GM23338 (cell line): ENCODE results near the gene HECTD2. TPM values are rescaled to one million over a fixed set of nuclear protein-coding genes. Genes with fewer than 3 reads are reported as not detected.
"Not testable (repeated sequence)": the region's sequence is repeated elsewhere in the genome, so short reads cannot be mapped to it uniquely, and the experiment has no call there.

Experiments
- ATAC-seq: fragments of 200-7000 bp; cut with Tn5 transposase; 3 replicates; pipeline ENCODE4 v1.9.1; 2020
- DNase-seq: peaks from one replicate; pipeline ENCODE4 v3.0.0-alpha.2; 2015; ENCODE audit warnings: low spot score
- H2AFZ ChIP-seq: fragments of 200-600 bp; sonication (generic); 2 replicates; pipeline ENCODE4 v1.8.0; 2016; ENCODE audit warnings: antibody characterized with exemption, mild to moderate bottlenecking, moderate library complexity
- H3F3A ChIP-seq: fragments of 200-600 bp; sonication (generic); replicated peaks from 2 replicates; pipeline ENCODE4 v1.8.0; 2017; ENCODE audit warnings: antibody characterized with exemption, mixed run types, low read depth
- H3K27ac ChIP-seq: fragments of 200-600 bp; sonication (generic); 2 replicates; pipeline ENCODE4 v1.6.1; 2016; ENCODE audit warnings: low read depth
- H3K27me3 ChIP-seq: fragments of 200-600 bp; sonication (generic); 2 replicates; pipeline ENCODE4 v1.8.0; 2016; ENCODE audit warnings: mild to moderate bottlenecking, mixed run types, moderate library complexity; ENCODE audit not compliant: insufficient read depth
- H3K36me3 ChIP-seq: fragments of 200-600 bp; sonication (generic); 2 replicates; pipeline ENCODE4 v1.8.0; 2016; ENCODE audit warnings: mild to moderate bottlenecking; ENCODE audit not compliant: insufficient read depth
- H3K4me1 ChIP-seq: fragments of 200-600 bp; sonication (generic); 2 replicates; pipeline ENCODE4 v1.8.0; 2016; ENCODE audit warnings: mild to moderate bottlenecking, moderate library complexity; ENCODE audit not compliant: insufficient read depth
- H3K4me2 ChIP-seq: fragments of 200-600 bp; sonication (generic); 2 replicates; pipeline ENCODE4 v1.7.1; 2017; ENCODE audit warnings: mixed run types
- H3K4me3 ChIP-seq: fragments of 200-600 bp; sonication (generic); 2 replicates; pipeline ENCODE4 v1.6.1; 2016; ENCODE audit warnings: mixed run types
- H3K79me2 ChIP-seq: fragments of 200-600 bp; sonication (generic); replicated peaks from 2 replicates; pipeline ENCODE4 v1.8.0; 2017; ENCODE audit warnings: mild to moderate bottlenecking; ENCODE audit not compliant: insufficient read depth
- H3K9me2 ChIP-seq: fragments of 200-600 bp; sonication (generic); 2 replicates; pipeline ENCODE4 v1.8.0; 2017; ENCODE audit not compliant: insufficient read depth
- H4K20me1 ChIP-seq: fragments of 200-600 bp; sonication (generic); replicated peaks from 2 replicates; pipeline ENCODE4 v1.8.0; 2017; ENCODE audit warnings: mild to moderate bottlenecking; ENCODE audit not compliant: insufficient read depth
- H3K27ac Mint-ChIP-seq: 2 replicates; pipeline ENCODE4 v1.8.0; 2020; ENCODE audit warnings: inconsistent platforms, mild to moderate bottlenecking, moderate library complexity, mixed read lengths
- H3K27me3 Mint-ChIP-seq: 3 replicates; pipeline ENCODE4 v1.8.0; 2022; ENCODE audit warnings: low read depth, mild to moderate bottlenecking, moderate library complexity, mixed read lengths, inconsistent platforms; ENCODE audit not compliant: insufficient read depth, poor library complexity
- H3K36me3 Mint-ChIP-seq: 3 replicates; pipeline ENCODE4 v1.8.0; 2021; ENCODE audit warnings: low read depth, mild to moderate bottlenecking, inconsistent platforms, moderate library complexity, mixed read lengths
- H3K4me1 Mint-ChIP-seq: 3 replicates; pipeline ENCODE4 v1.8.0; 2020; ENCODE audit warnings: mild to moderate bottlenecking, inconsistent platforms, mixed read lengths
- H3K4me3 Mint-ChIP-seq: 3 replicates; pipeline ENCODE4 v1.8.0; 2021; ENCODE audit warnings: moderate library complexity, mild to moderate bottlenecking, inconsistent platforms, mixed read lengths
- H3K9me3 Mint-ChIP-seq: 3 replicates; pipeline ENCODE4 v1.8.0; 2020; ENCODE audit warnings: moderate library complexity, mild to moderate bottlenecking, inconsistent platforms, mixed read lengths
- CREB1 ChIP-seq: fragments of 250-450 bp; sonication (Bioruptor Pico); IDR thresholded peaks from 2 replicates; pipeline ENCODE4 v1.5.0; 2020; ENCODE audit warnings: low read depth, mild to moderate bottlenecking, moderate library complexity
- CTCF ChIP-seq, 2 experiments: fragments of 200-600 bp in 1 of 2; sonication (generic) in 1 of 2; conservative IDR thresholded peaks; 2 replicates each; pipeline versions ENCODE4 v1.5.1 to v1.6.1; 2016 to 2017; ENCODE audit warnings: antibody characterized with exemption in 2 of 2, low read depth in 2 of 2, mild to moderate bottlenecking in 2 of 2, moderate library complexity in 1 of 2
- ETS1 ChIP-seq: IDR thresholded peaks from 2 replicates; pipeline ENCODE4 v1.6.1; 2016; ENCODE audit warnings: antibody characterized with exemption
- EZH2 ChIP-seq: fragments of 200-600 bp; sonication (generic); IDR thresholded peaks from one replicate; pipeline ENCODE4 v1.8.0; 2017; ENCODE audit warnings: antibody characterized with exemption, mild to moderate bottlenecking, low read depth; ENCODE audit not compliant: unreplicated experiment
- EZH2phosphoT487 ChIP-seq: fragments of 200-600 bp; sonication (generic); IDR thresholded peaks from one replicate; pipeline ENCODE4 v1.8.1; 2018; ENCODE audit warnings: antibody characterized with exemption; ENCODE audit not compliant: unreplicated experiment
- JUNB ChIP-seq: IDR thresholded peaks from one replicate; pipeline ENCODE4 v1.6.1; 2016; ENCODE audit warnings: antibody characterized with exemption; ENCODE audit not compliant: unreplicated experiment
- NANOG ChIP-seq: IDR thresholded peaks from 2 replicates; pipeline ENCODE4 v1.6.1; 2016; ENCODE audit warnings: antibody characterized with exemption, borderline replicate concordance
- POLR2AphosphoS5 ChIP-seq: IDR thresholded peaks from 2 replicates; pipeline ENCODE4 v1.6.1; 2016; ENCODE audit warnings: antibody characterized with exemption, low read depth
- STAT1 ChIP-seq: IDR thresholded peaks from one replicate; pipeline ENCODE4 v1.6.1; 2016; ENCODE audit warnings: antibody characterized with exemption; ENCODE audit not compliant: unreplicated experiment
- ZNF114 ChIP-seq: fragments of 250-450 bp; sonication (Bioruptor Pico); IDR thresholded peaks from 2 replicates; pipeline ENCODE4 v1.5.0; 2020; ENCODE audit warnings: mild to moderate bottlenecking, moderate library complexity
- ZNF331 ChIP-seq: fragments of 250-450 bp; sonication (Bioruptor Pico); IDR thresholded peaks from 2 replicates; pipeline ENCODE4 v1.5.0; 2020; ENCODE audit warnings: low read depth, mild to moderate bottlenecking, moderate library complexity
- polyA plus RNA-seq: library from polyadenylated mRNA; unstranded; fragments of >200 nt; fragmentation: Nextera tagmentation; extraction: Ambion mirVana; gene quantifications from 2 replicates; pipeline ENCODE4 v1.2.1, GENCODE V29; 2016
- total RNA-seq: library from RNA; depleted of rRNA; stranded (reverse); fragments of >200 nt; shearing (Covaris generic); gene quantifications from 2 replicates; pipeline ENCODE4 v1.2.3, GENCODE V29; 2014
- TF ChIP-seq, protein P1 (sequence below): IDR thresholded peaks from one replicate; pipeline ENCODE4 v1.6.1; 2018; ENCODE audit warnings: antibody characterized with exemption; ENCODE audit not compliant: unreplicated experiment

HECTD2 gene
- total and polyA plus RNA-seq, 2 experiments from 2014 or later, result 8.5 to 14.4 TPM

GRCh38 chr10:91455135-91455534, 45.0 kb downstream of the HECTD2 start:
- not testable (repeated sequence) for H3K27ac Mint-ChIP-seq, H3K27me3 Mint-ChIP-seq, H3K4me2 ChIP-seq, H3K36me3 ChIP-seq, H3K4me1 Mint-ChIP-seq, H3F3A ChIP-seq, H3K27me3 ChIP-seq, H3K4me3 Mint-ChIP-seq, H3K79me2 ChIP-seq, H3K4me3 ChIP-seq, H3K9me2 ChIP-seq, H2AFZ ChIP-seq, H3K27ac ChIP-seq, DNase-seq, H3K4me1 ChIP-seq, ATAC-seq, H4K20me1 ChIP-seq
- Mint-ChIP-seq H3K36me3 (peaks cover 31% of the 10 kb centered on the region), H3K9me3 (peaks cover 20% of the 10 kb centered on the region)

DNA sequence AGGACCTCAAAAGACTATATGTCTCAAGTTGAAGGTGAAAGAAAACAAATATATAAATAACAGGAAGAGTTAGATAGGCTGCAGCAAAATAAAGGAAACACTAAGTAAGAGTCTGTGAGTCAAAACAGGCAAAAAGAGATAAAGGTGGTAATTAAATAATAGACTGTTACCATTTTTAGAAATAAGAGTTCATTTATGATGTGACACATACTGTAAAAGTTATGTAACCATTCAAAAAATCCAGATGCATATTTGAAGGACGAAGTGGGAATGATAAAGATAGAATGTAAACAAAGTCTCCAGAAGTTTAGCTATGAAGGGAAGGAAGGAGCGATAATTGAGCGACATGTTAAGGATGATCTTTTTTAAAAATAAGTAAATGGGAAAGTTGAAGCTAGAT, 50.5 kb downstream of the HECTD2 start:
- Mint-ChIP-seq H3K9me3 (no peaks in the 10 kb centered on the region; the same call in 2 of the 3 replicates), H3K27ac (no peak overlapping the region), H3K4me3 (no peak overlapping the region), H3K36me3 (peaks cover 26% of the 10 kb centered on the region; the same call in 2 of the 3 replicates), H3K27me3 (no peaks in the 10 kb centered on the region), H3K4me1 (no peaks in the 10 kb centered on the region)
- no peak overlapping the region for H2AFZ ChIP-seq
- H4K20me1 ChIP-seq, result no peaks in the 10 kb centered on the region
- no peak overlapping the region for H3K27ac ChIP-seq
- no peaks in the 10 kb centered on the region; the same call in 1 of the 2 replicates for H3K36me3 ChIP-seq
- H3K9me2 ChIP-seq, result no peaks in the 10 kb centered on the region
- H3K79me2 ChIP-seq, result no peaks in the 10 kb centered on the region
- no peak overlapping the region for H3K4me2 ChIP-seq
- no peak overlapping the region for H3K4me3 ChIP-seq
- H3K4me1 ChIP-seq, result no peaks in the 10 kb centered on the region
- no peaks in the 10 kb centered on the region for H3K27me3 ChIP-seq
- DNase-seq, result no peak
- H3F3A ChIP-seq, result no peaks in the 10 kb centered on the region
- ATAC-seq, result no peak
- TF ChIP-seq EZH2phosphoT487 (no peak), EZH2 (no peak), NANOG (no peak), ETS1 (no peak), STAT1 (no peak), ZNF331 (CRISPR knock-in tag) (no peak), CREB1 (CRISPR knock-in tag) (no peak), JUNB (no peak), ZNF114 (CRISPR knock-in tag) (no peak), CTCF (conservative IDR thresholded peaks at IDR 0.05; ENCODE audit: low read depth in 2 of 2) (no peak), POLR2AphosphoS5 (no peak)
- TF ChIP-seq, protein P1, sequence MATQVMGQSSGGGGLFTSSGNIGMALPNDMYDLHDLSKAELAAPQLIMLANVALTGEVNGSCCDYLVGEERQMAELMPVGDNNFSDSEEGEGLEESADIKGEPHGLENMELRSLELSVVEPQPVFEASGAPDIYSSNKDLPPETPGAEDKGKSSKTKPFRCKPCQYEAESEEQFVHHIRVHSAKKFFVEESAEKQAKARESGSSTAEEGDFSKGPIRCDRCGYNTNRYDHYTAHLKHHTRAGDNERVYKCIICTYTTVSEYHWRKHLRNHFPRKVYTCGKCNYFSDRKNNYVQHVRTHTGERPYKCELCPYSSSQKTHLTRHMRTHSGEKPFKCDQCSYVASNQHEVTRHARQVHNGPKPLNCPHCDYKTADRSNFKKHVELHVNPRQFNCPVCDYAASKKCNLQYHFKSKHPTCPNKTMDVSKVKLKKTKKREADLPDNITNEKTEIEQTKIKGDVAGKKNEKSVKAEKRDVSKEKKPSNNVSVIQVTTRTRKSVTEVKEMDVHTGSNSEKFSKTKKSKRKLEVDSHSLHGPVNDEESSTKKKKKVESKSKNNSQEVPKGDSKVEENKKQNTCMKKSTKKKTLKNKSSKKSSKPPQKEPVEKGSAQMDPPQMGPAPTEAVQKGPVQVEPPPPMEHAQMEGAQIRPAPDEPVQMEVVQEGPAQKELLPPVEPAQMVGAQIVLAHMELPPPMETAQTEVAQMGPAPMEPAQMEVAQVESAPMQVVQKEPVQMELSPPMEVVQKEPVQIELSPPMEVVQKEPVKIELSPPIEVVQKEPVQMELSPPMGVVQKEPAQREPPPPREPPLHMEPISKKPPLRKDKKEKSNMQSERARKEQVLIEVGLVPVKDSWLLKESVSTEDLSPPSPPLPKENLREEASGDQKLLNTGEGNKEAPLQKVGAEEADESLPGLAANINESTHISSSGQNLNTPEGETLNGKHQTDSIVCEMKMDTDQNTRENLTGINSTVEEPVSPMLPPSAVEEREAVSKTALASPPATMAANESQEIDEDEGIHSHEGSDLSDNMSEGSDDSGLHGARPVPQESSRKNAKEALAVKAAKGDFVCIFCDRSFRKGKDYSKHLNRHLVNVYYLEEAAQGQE, result no peak
